Heart left ventricle (tissue), 13 donors: Measurements from ENCODE around the gene BNIP1.

ENCODE experiments used
- POLR2A ChIP-seq, 2 donors: fragments of 450-650 bp; IDR thresholded peaks; one replicate each; pipeline ENCODE4 v1.6.1; 2017; ENCODE audit warnings: antibody characterized with exemption in 2 of 2, mild to moderate bottlenecking in 2 of 2, moderate library complexity in 2 of 2
- TF ChIP-seq, protein P1 (sequence below), 12 donors: fragments of 200-600 bp; sonication (generic) in 4 of 12; IDR thresholded peaks; one replicate each; pipeline versions ENCODE4 v1.5.0 to v1.8.0; 2018 to 2022; ENCODE audit warnings: antibody characterized with exemption in 12 of 12, mild to moderate bottlenecking in 5 of 12
- donor health status: ischemic (EF 13 %, LVEDD 7.1; RV severe dilation, severe dysfunction).
- donor health status: DM: no; HTN: yes; CAD: no.
- donor health status: DM: no; HTN: no; CAD: no.
- donor health status: ischemic (EF 25% LVEDD 6.9; RV normal size, moderate dysfunction).
- donor health status: ischemic (EF 25% LVEDD 5.7; RV mildly dilated, moderate dysfunction).
- donor health status: ischemic (EF 35%, LVEDD 5.7; RV mildly dilated, moderate dysfunction).
- donor health status: nonischemic (EF 11% LVEDD 7.7; RV severe dilation, severe dysfunction).
- donor health status: DM: yes; HTN: yes; CAD: no.
- donor health status: PGD.
- donor health status: ischemic (EF 29% LVEDD 5.4; RV normal size, mild dysfunction).
- donor health status: nonischemic (EF 23%, LVEDD 6.1; RV moderate dilation, normal function).

DNA sequence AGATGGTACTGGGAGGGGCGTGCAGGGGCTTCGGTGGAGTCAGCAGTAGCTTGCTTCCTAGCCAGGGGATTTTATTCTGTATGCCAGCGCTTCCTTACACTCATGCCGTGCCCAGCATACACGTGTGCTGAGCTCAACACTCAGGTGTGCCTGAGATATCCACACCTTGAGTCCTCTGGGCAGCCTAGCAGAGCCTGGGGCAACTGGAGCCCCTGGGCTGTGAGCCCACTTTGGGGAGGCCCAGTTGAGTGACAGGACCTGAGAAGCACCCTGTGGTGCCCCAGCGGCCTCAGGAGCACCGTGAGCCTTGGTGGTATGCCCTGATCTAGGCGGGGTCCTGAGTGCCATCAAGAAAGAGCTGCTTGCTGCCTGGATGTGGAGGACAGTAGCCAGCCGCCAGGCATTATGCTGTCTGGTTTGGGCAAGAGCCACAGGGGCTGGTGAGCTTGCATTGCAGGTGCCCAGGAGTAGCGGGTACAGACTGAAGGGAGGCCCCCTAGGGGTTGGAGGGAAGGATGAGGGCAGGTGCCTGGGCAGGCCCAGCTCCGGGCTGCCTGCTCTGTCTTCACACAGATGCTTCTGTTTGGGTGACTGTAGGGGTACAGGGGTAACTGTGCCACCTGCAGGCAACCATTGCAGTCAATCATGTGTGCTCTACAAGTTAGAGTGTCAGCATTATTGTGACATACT is 42.9 kb downstream of the BNIP1 start:
- TF ChIP-seq, protein P1, sequence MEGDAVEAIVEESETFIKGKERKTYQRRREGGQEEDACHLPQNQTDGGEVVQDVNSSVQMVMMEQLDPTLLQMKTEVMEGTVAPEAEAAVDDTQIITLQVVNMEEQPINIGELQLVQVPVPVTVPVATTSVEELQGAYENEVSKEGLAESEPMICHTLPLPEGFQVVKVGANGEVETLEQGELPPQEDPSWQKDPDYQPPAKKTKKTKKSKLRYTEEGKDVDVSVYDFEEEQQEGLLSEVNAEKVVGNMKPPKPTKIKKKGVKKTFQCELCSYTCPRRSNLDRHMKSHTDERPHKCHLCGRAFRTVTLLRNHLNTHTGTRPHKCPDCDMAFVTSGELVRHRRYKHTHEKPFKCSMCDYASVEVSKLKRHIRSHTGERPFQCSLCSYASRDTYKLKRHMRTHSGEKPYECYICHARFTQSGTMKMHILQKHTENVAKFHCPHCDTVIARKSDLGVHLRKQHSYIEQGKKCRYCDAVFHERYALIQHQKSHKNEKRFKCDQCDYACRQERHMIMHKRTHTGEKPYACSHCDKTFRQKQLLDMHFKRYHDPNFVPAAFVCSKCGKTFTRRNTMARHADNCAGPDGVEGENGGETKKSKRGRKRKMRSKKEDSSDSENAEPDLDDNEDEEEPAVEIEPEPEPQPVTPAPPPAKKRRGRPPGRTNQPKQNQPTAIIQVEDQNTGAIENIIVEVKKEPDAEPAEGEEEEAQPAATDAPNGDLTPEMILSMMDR (IDR thresholded peaks at IDR 0.05) = no peak
- TF ChIP-seq POLR2A (IDR thresholded peaks at IDR 0.05) = no peak
